Measurements from ENCODE around the gene ANTXR2. TPM values are rescaled to one million over a fixed set of nuclear protein-coding genes. Genes with fewer than 3 reads are reported as not detected.

The ANTXR2 gene
- total RNA-seq, 6 donors from 2014 or later, result 26.0 to 61.0 (median 37.5) TPM

- H3K36me3 ChIP-seq, result peaks cover 4 to 31% (median 8%) of the 10 kb centered on the region in 4 donors
- no peak for DNase-seq
- no peak for TF ChIP-seq CTCF (IDR thresholded peaks at IDR 0.05)
- no peak for TF ChIP-seq POLR2AphosphoS5 (IDR thresholded peaks at IDR 0.05)
- TF ChIP-seq POLR2A (IDR thresholded peaks at IDR 0.05), result no peak
- no peak for TF ChIP-seq EP300 (IDR thresholded peaks at IDR 0.05)
- WGBS, 2 donors, result 95 to 96% methylated on average over 7 of the region's 7 CpGs
- no peaks in the 10 kb centered on the region for H3K27me3 ChIP-seq
- no peaks in the 10 kb centered on the region for H3K4me1 ChIP-seq
- H3K4me3 ChIP-seq, result no peak overlapping the region
- no peak for ATAC-seq (ENCODE audit: low FRiP score in 2 of 2)
- no peak overlapping the region for H3K27ac ChIP-seq
- H3K9me3 ChIP-seq, result no peaks in the 10 kb centered on the region
These were observed 95.7 kb downstream of the ANTXR2 start for GRCh38 chr4:79977131-79977840.

- H3K27ac ChIP-seq, result no peak overlapping the region
- no peaks in the 10 kb centered on the region for H3K4me1 ChIP-seq
- no peak for TF ChIP-seq EP300 (IDR thresholded peaks at IDR 0.05)
- TF ChIP-seq POLR2AphosphoS5 (IDR thresholded peaks at IDR 0.05), result no peak
- no peak for TF ChIP-seq POLR2A (IDR thresholded peaks at IDR 0.05)
- no peak for TF ChIP-seq CTCF (IDR thresholded peaks at IDR 0.05)
- WGBS, 2 donors, result 83 to 86% methylated on average over 60 of the region's 60 CpGs
- ATAC-seq (ENCODE audit: low FRiP score in 2 of 2) (no peak), DNase-seq (peak in 1 of 2 donors; percentile 81)
- no peaks in the 10 kb centered on the region for H3K27me3 ChIP-seq
- H3K36me3 ChIP-seq, result peaks cover 0 to 13% (median 7%) of the 10 kb centered on the region in 4 donors
- H3K4me3 ChIP-seq, result no peak overlapping the region
- H3K9me3 ChIP-seq, result no peaks in the 10 kb centered on the region
These were observed 108.4 kb downstream of the ANTXR2 start for GRCh38 chr4:79964400-79965211.

- H3K27ac ChIP-seq, result no peak overlapping the region
- DNase-seq (no peak), ATAC-seq (ENCODE audit: low FRiP score in 2 of 2) (no peak)
- no peak overlapping the region for H3K4me3 ChIP-seq
- no peaks in the 10 kb centered on the region for H3K27me3 ChIP-seq
- WGBS, 2 donors, result 93 to 95% methylated on average over 8 of the region's 8 CpGs
- H3K4me1 ChIP-seq, result no peaks in the 10 kb centered on the region
- TF ChIP-seq EP300 (IDR thresholded peaks at IDR 0.05) (no peak), POLR2A (IDR thresholded peaks at IDR 0.05) (no peak), CTCF (IDR thresholded peaks at IDR 0.05) (no peak), POLR2AphosphoS5 (IDR thresholded peaks at IDR 0.05) (no peak)
- peaks cover 0 to 13% (median 7%) of the 10 kb centered on the region in 4 donors for H3K36me3 ChIP-seq
- H3K9me3 ChIP-seq, result no peaks in the 10 kb centered on the region
These were observed 109.0 kb downstream of the ANTXR2 start for GRCh38 chr4:79964020-79964399.

GRCh38 chr4:79959652-79960051 lies 113.4 kb downstream of the ANTXR2 start:
- Histone ChIP-seq H3K9me3 (no peaks in the 10 kb centered on the region), H3K4me1 (no peaks in the 10 kb centered on the region), H3K36me3 (peaks cover 0 to 11% (median 5%) of the 10 kb centered on the region in 4 donors), H3K27ac (no peak overlapping the region), H3K27me3 (no peaks in the 10 kb centered on the region), H3K4me3 (no peak overlapping the region)
- TF ChIP-seq POLR2A (IDR thresholded peaks at IDR 0.05) (no peak), EP300 (IDR thresholded peaks at IDR 0.05) (no peak), POLR2AphosphoS5 (IDR thresholded peaks at IDR 0.05) (no peak), CTCF (IDR thresholded peaks at IDR 0.05) (no peak)
- no peak for ATAC-seq (ENCODE audit: low FRiP score in 2 of 2)
- WGBS, 2 donors, result 94 to 95% methylated on average over 7 of the region's 7 CpGs
- DNase-seq, result no peak
